HL-60/S4 (cell line): ENCODE data around the gene FLT1.

ENCODE experiments used
- in situ Hi-C: fragments of 300-500 bp; cut with MboI; formaldehyde crosslinking; loops from 2 replicates; pipeline ENCODE4 v1.14.3; 2022; ENCODE audit warnings: low sequenced_read_pairs

FLT1 gene

GRCh38 chr13:28349907-28350654, 144.8 kb downstream of the FLT1 start:
- in situ Hi-C loops: no loop called here

- in situ Hi-C loops: no loop called here
Observed at GRCh38 chr13:28349371-28349770, 145.6 kb downstream of the FLT1 start.

- in situ Hi-C loops: no loop called here
Observed at GRCh38 chr13:28347456-28348371, 147.2 kb downstream of the FLT1 start.

- in situ Hi-C loops: no loop called here
Observed at GRCh38 chr13:28346154-28346553, 148.8 kb downstream of the FLT1 start.

- in situ Hi-C loops: no loop called here
Observed at GRCh38 chr13:28344163-28344562, 150.8 kb downstream of the FLT1 start.

- in situ Hi-C loops: no loop called here
Observed at GRCh38 chr13:28342251-28342650, 152.7 kb downstream of the FLT1 start.

GRCh38 chr13:28340272-28340793, 154.6 kb downstream of the FLT1 start:
- in situ Hi-C loops: no loop called here

GRCh38 chr13:28339419-28339818, 155.5 kb downstream of the FLT1 start:
- in situ Hi-C loops: no loop called here

GRCh38 chr13:28338742-28339141, 156.2 kb downstream of the FLT1 start:
- in situ Hi-C loops: no loop called here

GRCh38 chr13:28338006-28338574, 156.8 kb downstream of the FLT1 start:
- in situ Hi-C loops: no loop called here

GRCh38 chr13:28337166-28338005, 157.5 kb downstream of the FLT1 start:
- in situ Hi-C loops: no loop called here

- in situ Hi-C loops: no loop called here
Observed at GRCh38 chr13:28336193-28336657, 158.7 kb downstream of the FLT1 start.

GRCh38 chr13:28333204-28333881, 161.6 kb downstream of the FLT1 start:
- in situ Hi-C loops: no loop called here

- in situ Hi-C loops: loop anchor here (10.0 kb wide), 1 partner anchor 305 kb away; no protein-coding TSS in a partner anchor
Observed at GRCh38 chr13:28329395-28330158, 165.4 kb downstream of the FLT1 start.

- in situ Hi-C loops: loop anchor here (10.0 kb wide), 1 partner anchor 307 kb away; no protein-coding TSS in a partner anchor
Observed at GRCh38 chr13:28328271-28328607, 166.7 kb downstream of the FLT1 start.

- in situ Hi-C loops: loop anchor here (10.0 kb wide), 1 partner anchor 307 kb away; no protein-coding TSS in a partner anchor
Observed at GRCh38 chr13:28327373-28328270, 167.3 kb downstream of the FLT1 start.

GRCh38 chr13:28326056-28326455, 168.9 kb downstream of the FLT1 start:
- in situ Hi-C loops: loop anchor here (10.0 kb wide), 1 partner anchor 309 kb away; no protein-coding TSS in a partner anchor

- in situ Hi-C loops: loop anchor here (10.0 kb wide), 1 partner anchor 310 kb away; no protein-coding TSS in a partner anchor
Observed at GRCh38 chr13:28325022-28325421, 169.9 kb downstream of the FLT1 start.
